Panc1 (cell line): ENCODE data around the gene POU3F1. TPM values are rescaled to one million over a fixed set of nuclear protein-coding genes. Genes with fewer than 3 reads are reported as not detected.
A peak's percentile ranks its signal among the peaks of the same experiment; 100 is the strongest.

Source experiments
- ATAC-seq: fragments of 200-7000 bp; cut with Tn5 transposase; 2 replicates; pipeline ENCODE4 v1.9.1; 2020; ENCODE audit warnings: mild to moderate bottlenecking, moderate library complexity
- BruUV-seq: library from RNA; stranded (reverse); fragments of 400-500 nt; replicated peaks from 2 replicates; lab custom pipeline; 2021; lab: Mats Ljungman, UMichigan
- CTCF ChIA-PET: fragments of 300-600 bp; sonication (Branson Sonifier 250); formaldehyde crosslinking; loops from one replicate; lab custom pipeline; 2022; ENCODE audit warnings: antibody characterized with exemption; lab: Charles Lee
- POLR2A ChIA-PET: fragments of 300-600 bp; sonication (Branson Sonifier 250); formaldehyde crosslinking; loops from one replicate; lab custom pipeline; 2022; ENCODE audit warnings: antibody characterized with exemption; lab: Charles Lee
- DNase-seq: peaks from one replicate; pipeline ENCODE4 v3.0.0-alpha.2; 2010; ENCODE audit warnings: low read depth, low spot score
- H3K27ac ChIP-seq: 2 replicates; pipeline ENCODE4 v1.5.1; 2011; ENCODE audit warnings: mild to moderate bottlenecking, low read length, inconsistent platforms
- H3K27me3 ChIP-seq: fragments of 200-500 bp; sonication (Bioruptor generic); 2 replicates; pipeline ENCODE4 v1.6.0; 2014; ENCODE audit warnings: low read length, inconsistent platforms; ENCODE audit not compliant: control insufficient read depth, insufficient read depth
- H3K36me3 ChIP-seq: fragments of 200-500 bp; sonication (Bioruptor generic); 2 replicates; pipeline ENCODE4 v1.5.1; 2014; ENCODE audit warnings: inconsistent platforms, mild to moderate bottlenecking, low read length, moderate library complexity; ENCODE audit not compliant: control insufficient read depth, insufficient read depth
- H3K4me1 ChIP-seq: 2 replicates; pipeline ENCODE4 v1.5.1; 2011; ENCODE audit warnings: inconsistent platforms, mild to moderate bottlenecking, low read length, moderate library complexity; ENCODE audit not compliant: control insufficient read depth, insufficient read depth
- H3K4me3 ChIP-seq, 2 experiments: 2 replicates each; pipeline ENCODE4 v1.5.1; 2011 to 2012; ENCODE audit warnings: low read depth in 2 of 2, low read length in 2 of 2, mild to moderate bottlenecking in 2 of 2, inconsistent platforms in 1 of 2, moderate library complexity in 1 of 2
- H3K9me3 ChIP-seq: fragments of 200-500 bp; sonication (Bioruptor generic); 2 replicates; pipeline ENCODE4 v1.5.1; 2014; ENCODE audit warnings: low read depth, mild to moderate bottlenecking, inconsistent platforms, low read length, moderate library complexity; ENCODE audit not compliant: control insufficient read depth, insufficient read depth
- CTCF ChIP-seq: fragments of 450-650 bp; IDR thresholded peaks from 2 replicates; pipeline ENCODE4 v1.5.1; 2017; ENCODE audit warnings: mild to moderate bottlenecking
- POLR2AphosphoS5 ChIP-seq: IDR thresholded peaks from 2 replicates; pipeline ENCODE4 v1.6.1; 2012; ENCODE audit warnings: mild to moderate bottlenecking, low read depth, low read length, moderate library complexity
- REST ChIP-seq, 2 experiments: IDR thresholded peaks; 2 replicates each; pipeline ENCODE4 v1.6.1; 2011 to 2012; ENCODE audit warnings: low read depth in 2 of 2, control low read depth in 1 of 2, low read length in 1 of 2, mild to moderate bottlenecking in 1 of 2, moderate library complexity in 1 of 2; ENCODE audit not compliant: insufficient read depth in 1 of 2
- SIN3A ChIP-seq: IDR thresholded peaks from 2 replicates; pipeline ENCODE4 v1.6.1; 2012; ENCODE audit warnings: low read depth, mild to moderate bottlenecking, low read length, moderate library complexity, borderline replicate concordance; ENCODE audit not compliant: insufficient read depth
- TCF7L2 ChIP-seq: IDR thresholded peaks from 2 replicates; pipeline ENCODE4 v1.6.1; 2011; ENCODE audit warnings: mild to moderate bottlenecking, low read depth, low read length, inconsistent platforms
- in situ Hi-C: cut with HindIII; loops from 2 replicates; pipeline ENCODE4 v1.10.0; 2016; ENCODE audit warnings: low sequenced_read_pairs, low pct_unique_long_range_greater_than_20kb
- intact Hi-C: fragments of 100-400 bp; cut with micrococcal nuclease; formaldehyde crosslinking; loops from one replicate; pipeline ENCODE4 v1.10.0; 2022; ENCODE audit not compliant: unreplicated experiment
- total RNA-seq: library from RNA; stranded (reverse); gene quantifications from one replicate; pipeline ENCODE4 v1.2.1, GENCODE V29; 2021; ENCODE audit not compliant: unreplicated experiment

The POU3F1 gene
- total RNA-seq, 1 experiment from 2014 or later: 0.08 TPM

- CTCF ChIA-PET: interaction anchor here (0.7 kb wide), 1 partner anchor 1499 kb away, joined by 4 read pairs; no protein-coding TSS in a partner anchor
- Histone ChIP-seq H3K4me3 (peak overlapping the region; percentile 2 to 98; a peak in 2 of 4 replicates), H3K9me3 (no peaks in the 10 kb centered on the region), H3K27ac (0 out of 2 replicates have a peak overlapping the region, but pooled peaks have one; percentile 23), H3K27me3 (no peaks in the 10 kb centered on the region), H3K4me1 (peaks cover 19% of the 10 kb centered on the region), H3K36me3 (peaks cover 10% of the 10 kb centered on the region)
- in situ Hi-C loops: no loop called here
- TF ChIP-seq REST (IDR thresholded peaks at IDR 0.05; ENCODE audit: insufficient read depth in 1 of 2, low read depth in 2 of 2, low read length in 1 of 2) (no peak), CTCF (no peak), POLR2AphosphoS5 (no peak), TCF7L2 (no peak), SIN3A (no peak)
- intact Hi-C loops: no loop called here
- ATAC-seq: no peak
- DNase-seq: no peak
- POLR2A ChIA-PET: interaction anchor here (0.6 kb wide), 2 partner anchors 24 to 417 kb away, joined by 3 read pairs; partner anchors contain the start of gene SF3A3
- no TSS peak for BruUV-seq
Observed at GRCh38 chr1:38014171-38014570, 32.4 kb downstream of the POU3F1 start.

GRCh38 chr1:38013227-38013622 is 33.4 kb downstream of the POU3F1 start:
- no peak for DNase-seq
- Histone ChIP-seq H3K4me3 (peak overlapping the region; percentile 92 to 98), H3K27me3 (no peaks in the 10 kb centered on the region), H3K36me3 (peaks cover 6% of the 10 kb centered on the region), H3K4me1 (peaks cover 19% of the 10 kb centered on the region), H3K9me3 (no peaks in the 10 kb centered on the region), H3K27ac (peak overlapping the region; percentile 96)
- no peak for TF ChIP-seq REST (IDR thresholded peaks at IDR 0.05; ENCODE audit: insufficient read depth in 1 of 2, low read depth in 2 of 2, low read length in 1 of 2)
- no peak for TF ChIP-seq TCF7L2
- no peak for TF ChIP-seq CTCF
- TF ChIP-seq POLR2AphosphoS5: no peak
- no peak for TF ChIP-seq SIN3A
- TSS peak; percentile 85 for BruUV-seq
- ATAC-seq: no peak
- intact Hi-C loops: no loop called here
- ChIA-PET CTCF (interaction anchor here (0.7 kb wide), 1 partner anchor 15 kb away, joined by 3 read pairs; no protein-coding TSS in a partner anchor), POLR2A (interaction anchor here (0.6 to 1.6 kb wide), 2 partner anchors 10 to 18 kb away, joined by 4 to 23 read pairs; no protein-coding TSS in a partner anchor)
- in situ Hi-C loops: no loop called here
